Hypothalamus (tissue), 51 donors: ENCODE measurements around the gene CALCOCO2.
"Not testable (repeated sequence)": the region's sequence is repeated elsewhere in the genome, so short reads cannot be mapped to it uniquely, and the experiment has no call there.

ENCODE experiments used
- DNase-seq, 51 donors: peaks; one replicate each; lab custom pipeline; 2025; lab: John Stamatoyannopoulos, UW

The CALCOCO2 gene

GRCh38 chr17:48872409-48872808, 41.6 kb downstream of the CALCOCO2 start:
- DNase-seq = not testable (repeated sequence)

GRCh38 chr17:48873209-48873608, 42.4 kb downstream of the CALCOCO2 start:
- no peak for DNase-seq

GRCh38 chr17:48873696-48874443, 43.0 kb downstream of the CALCOCO2 start:
- no peak for DNase-seq

GRCh38 chr17:48878920-48879898, 48.4 kb downstream of the CALCOCO2 start:
- peak in 26 of 51 donors; percentile 1 to 37 (median 13) for DNase-seq

- no peak for DNase-seq
These were observed 51.4 kb downstream of the CALCOCO2 start for GRCh38 chr17:48882272-48882671.

- no peak for DNase-seq
These were observed 52.3 kb downstream of the CALCOCO2 start for GRCh38 chr17:48883171-48883570.

- no peak for DNase-seq
These were observed 59.3 kb downstream of the CALCOCO2 start for GRCh38 chr17:48890086-48890485.

- no peak for DNase-seq
These were observed 62.3 kb downstream of the CALCOCO2 start for GRCh38 chr17:48892940-48893645.

- no peak for DNase-seq
These were observed 63.0 kb downstream of the CALCOCO2 start for GRCh38 chr17:48893646-48894508.

GRCh38 chr17:48894886-48895285, 64.1 kb downstream of the CALCOCO2 start:
- no peak for DNase-seq

GRCh38 chr17:48901241-48901640, 70.4 kb downstream of the CALCOCO2 start:
- DNase-seq = no peak

- no peak for DNase-seq
These were observed 72.6 kb downstream of the CALCOCO2 start for GRCh38 chr17:48903401-48903800.

GRCh38 chr17:48904428-48904827, 73.6 kb downstream of the CALCOCO2 start:
- DNase-seq = no peak

GRCh38 chr17:48905987-48906515, 75.2 kb downstream of the CALCOCO2 start:
- DNase-seq = no peak

GRCh38 chr17:48907713-48908046, 76.8 kb downstream of the CALCOCO2 start:
- DNase-seq = no peak

- DNase-seq = peak; percentile 67 to 98 (median 92)
These were observed 77.4 kb downstream of the CALCOCO2 start, which contains the start of gene UBE2Z for GRCh38 chr17:48908047-48908843. Gene UBE2Z, plus strand, starts transcription at chr17:48908407. Its CDS starts 97 bp downstream, at chr17:48908504.

- peak in 41 of 51 donors; percentile 7 to 66 (median 38) for DNase-seq
These were observed 78.1 kb downstream of the CALCOCO2 start for GRCh38 chr17:48908853-48909394.

- no peak for DNase-seq
These were observed 78.9 kb downstream of the CALCOCO2 start for GRCh38 chr17:48909783-48910182.
